Suprapubic skin (tissue), 4 donors: Measurements from ENCODE around the gene GARIN5A.

Source experiments
- CTCF ChIP-seq, 2 donors: fragments of 200-600 bp in 1 of 2; fragments of 450-650 bp in 1 of 2; sonication (generic) in 1 of 2; IDR thresholded peaks; one replicate each; pipeline ENCODE4 v1.5.1; 2016 to 2019; ENCODE audit warnings: antibody characterized with exemption in 2 of 2, mild to moderate bottlenecking in 1 of 2, moderate library complexity in 1 of 2
- EP300 ChIP-seq: sonication (generic); formaldehyde crosslinking; IDR thresholded peaks from one replicate; pipeline ENCODE4 v1.6.1; 2017; ENCODE audit warnings: antibody characterized with exemption
- POLR2A ChIP-seq, 2 donors: fragments of 450-650 bp; IDR thresholded peaks; one replicate each; pipeline ENCODE4 v1.6.1; 2017; ENCODE audit warnings: antibody characterized with exemption in 2 of 2, mild to moderate bottlenecking in 2 of 2, moderate library complexity in 2 of 2
- POLR2AphosphoS5 ChIP-seq, 3 donors: sonication (generic); formaldehyde crosslinking; IDR thresholded peaks; one replicate each; pipeline ENCODE4 v1.6.1; 2017; ENCODE audit warnings: antibody characterized with exemption in 3 of 3

- no peak for TF ChIP-seq CTCF (IDR thresholded peaks at IDR 0.05)
- TF ChIP-seq POLR2AphosphoS5 (IDR thresholded peaks at IDR 0.05), result no peak
- TF ChIP-seq POLR2A (IDR thresholded peaks at IDR 0.05), result no peak
- TF ChIP-seq EP300, result no peak
Measured at GRCh38 chr19:50485284-50485955, 8.8 kb upstream of the GARIN5A start.
